Choroid plexus epithelial cell (primary cell): ENCODE data around the gene SAXO1.

Source experiments
- DNase-seq: peaks from one replicate; pipeline ENCODE4 v3.0.0-alpha.2; 2010; ENCODE audit warnings: low read depth
- H3K4me3 ChIP-seq: 2 replicates; pipeline ENCODE4 v1.5.1; 2011; ENCODE audit warnings: low read depth, mild to moderate bottlenecking, control low read depth, low read length, moderate library complexity
- TF ChIP-seq, protein P1 (sequence below): conservative IDR thresholded peaks from 2 replicates; pipeline ENCODE4 v1.5.1; 2011; ENCODE audit warnings: low read depth, mild to moderate bottlenecking, control low read depth, inconsistent platforms, low read length, moderate library complexity

SAXO1 gene

DNA sequence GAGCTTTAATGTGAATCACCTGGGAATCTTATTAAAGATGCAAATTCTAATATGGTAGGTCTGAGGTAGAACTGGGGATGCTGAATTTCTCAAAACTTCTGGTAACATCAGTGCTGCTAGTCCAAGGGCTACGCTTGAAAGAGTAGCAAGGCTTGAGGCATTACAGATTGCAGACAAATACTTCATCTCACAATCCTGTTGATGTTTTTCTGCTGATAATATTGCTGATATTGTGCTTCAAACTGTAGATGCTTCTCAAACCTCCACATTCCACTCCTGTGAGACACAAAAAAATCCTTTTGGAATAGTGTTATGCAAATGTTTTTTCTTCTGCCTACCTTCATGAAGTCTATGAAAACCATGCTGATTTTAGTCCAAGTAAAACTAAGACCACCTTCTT lies 139.5 kb downstream of the SAXO1 start:
- no peak for DNase-seq
- TF ChIP-seq, protein P1, sequence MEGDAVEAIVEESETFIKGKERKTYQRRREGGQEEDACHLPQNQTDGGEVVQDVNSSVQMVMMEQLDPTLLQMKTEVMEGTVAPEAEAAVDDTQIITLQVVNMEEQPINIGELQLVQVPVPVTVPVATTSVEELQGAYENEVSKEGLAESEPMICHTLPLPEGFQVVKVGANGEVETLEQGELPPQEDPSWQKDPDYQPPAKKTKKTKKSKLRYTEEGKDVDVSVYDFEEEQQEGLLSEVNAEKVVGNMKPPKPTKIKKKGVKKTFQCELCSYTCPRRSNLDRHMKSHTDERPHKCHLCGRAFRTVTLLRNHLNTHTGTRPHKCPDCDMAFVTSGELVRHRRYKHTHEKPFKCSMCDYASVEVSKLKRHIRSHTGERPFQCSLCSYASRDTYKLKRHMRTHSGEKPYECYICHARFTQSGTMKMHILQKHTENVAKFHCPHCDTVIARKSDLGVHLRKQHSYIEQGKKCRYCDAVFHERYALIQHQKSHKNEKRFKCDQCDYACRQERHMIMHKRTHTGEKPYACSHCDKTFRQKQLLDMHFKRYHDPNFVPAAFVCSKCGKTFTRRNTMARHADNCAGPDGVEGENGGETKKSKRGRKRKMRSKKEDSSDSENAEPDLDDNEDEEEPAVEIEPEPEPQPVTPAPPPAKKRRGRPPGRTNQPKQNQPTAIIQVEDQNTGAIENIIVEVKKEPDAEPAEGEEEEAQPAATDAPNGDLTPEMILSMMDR: no peak
- no peak overlapping the region for H3K4me3 ChIP-seq

DNA sequence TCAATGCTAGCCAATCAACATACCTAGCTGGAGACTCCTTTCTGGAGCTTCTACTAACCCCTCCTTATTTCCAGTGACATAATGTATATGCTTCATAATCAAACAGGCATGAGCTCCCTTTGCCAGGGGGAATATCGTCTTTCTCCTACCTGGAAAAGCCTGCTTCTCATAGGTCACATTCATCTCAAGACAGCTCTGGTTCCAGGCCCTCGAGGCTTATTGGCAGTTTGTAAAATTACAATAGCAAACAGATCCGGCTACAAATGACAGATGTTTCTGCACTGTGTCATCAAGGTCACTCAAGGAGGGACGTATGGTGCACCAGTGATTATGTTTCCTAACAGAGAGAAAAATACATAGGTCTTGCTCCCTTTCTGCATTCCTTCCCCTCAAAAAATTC lies 140.0 kb downstream of the SAXO1 start:
- no peak for DNase-seq
- TF ChIP-seq, protein P1: no peak
- no peak overlapping the region for H3K4me3 ChIP-seq

DNA sequence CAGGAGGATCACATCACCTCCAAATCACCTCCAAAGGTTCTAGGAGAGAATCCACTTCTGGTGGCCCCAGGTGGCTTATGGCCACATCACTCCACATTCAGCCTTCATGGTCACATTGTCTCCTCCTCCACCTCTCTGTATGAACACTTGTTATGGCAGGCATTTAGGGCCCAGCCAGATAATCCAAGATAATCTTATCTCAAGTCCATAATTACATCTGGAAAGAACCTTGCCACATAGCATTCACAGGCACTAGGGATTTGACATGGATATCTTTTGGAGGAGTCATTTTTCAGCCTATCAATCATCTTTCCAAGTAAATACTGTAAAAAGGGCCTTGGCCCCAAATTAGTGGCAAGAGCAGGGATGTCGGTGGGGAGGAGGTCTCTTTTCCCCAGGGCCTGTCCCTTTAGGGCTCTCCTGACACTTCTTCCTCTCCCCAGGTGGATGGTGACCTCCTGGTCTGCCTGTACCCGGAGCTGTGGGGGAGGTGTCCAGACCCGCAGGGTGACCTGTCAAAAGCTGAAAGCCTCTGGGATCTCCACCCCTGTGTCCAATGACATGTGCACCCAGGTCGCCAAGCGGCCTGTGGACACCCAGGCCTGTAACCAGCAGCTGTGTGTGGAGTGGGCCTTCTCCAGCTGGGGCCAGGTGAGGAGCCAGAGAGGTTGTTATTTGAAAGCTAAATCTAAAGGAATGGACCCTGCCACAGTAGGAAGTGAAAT lies 140.9 kb downstream of the SAXO1 start:
- TF ChIP-seq, protein P1: no peak

DNA sequence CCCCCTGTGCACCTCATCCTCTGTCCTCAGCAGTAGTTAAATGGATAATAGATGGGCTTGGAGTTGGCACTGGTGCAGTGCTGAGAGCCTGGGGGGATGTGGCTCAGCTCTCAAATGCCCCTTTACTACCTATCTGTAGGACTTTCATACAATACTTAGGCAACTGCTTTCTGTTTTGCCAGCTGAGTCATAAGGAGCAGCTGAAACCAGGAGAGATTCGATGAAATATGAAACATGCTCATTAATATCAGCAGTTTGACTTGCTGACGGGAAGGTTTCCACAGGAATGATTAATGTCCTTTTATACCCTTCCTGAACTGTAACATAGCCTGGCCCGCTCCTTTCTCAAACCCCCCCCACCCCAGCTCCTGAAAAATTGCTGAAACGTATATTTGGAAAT lies 142.6 kb downstream of the SAXO1 start:
- peak; percentile 84 for DNase-seq

More for the DNA sequence above, 140.9 kb downstream of the SAXO1 start:
- H3K4me3 ChIP-seq: no peak overlapping the region
- no peak for DNase-seq

DNA sequence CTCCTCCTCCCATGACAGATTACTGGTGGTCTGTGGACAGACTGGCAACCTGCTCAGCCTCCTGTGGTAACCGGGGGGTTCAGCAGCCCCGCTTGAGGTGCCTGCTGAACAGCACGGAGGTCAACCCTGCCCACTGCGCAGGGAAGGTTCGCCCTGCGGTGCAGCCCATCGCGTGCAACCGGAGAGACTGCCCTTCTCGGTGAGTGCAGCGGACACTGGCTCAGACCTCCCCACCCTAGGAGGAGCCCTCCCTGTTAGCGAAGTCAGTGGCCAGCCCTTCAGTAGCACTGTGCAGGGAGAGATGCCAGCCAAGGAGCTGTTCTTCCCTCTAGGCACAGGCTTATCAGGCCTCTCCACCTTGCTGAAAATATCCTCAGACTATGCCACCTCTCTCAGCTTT lies 143.5 kb downstream of the SAXO1 start:
- TF ChIP-seq, protein P1: no peak
- H3K4me3 ChIP-seq: no peak overlapping the region
- no peak for DNase-seq

More for the DNA sequence above, 142.6 kb downstream of the SAXO1 start:
- TF ChIP-seq, protein P1: no peak
- H3K4me3 ChIP-seq: no peak overlapping the region

DNA sequence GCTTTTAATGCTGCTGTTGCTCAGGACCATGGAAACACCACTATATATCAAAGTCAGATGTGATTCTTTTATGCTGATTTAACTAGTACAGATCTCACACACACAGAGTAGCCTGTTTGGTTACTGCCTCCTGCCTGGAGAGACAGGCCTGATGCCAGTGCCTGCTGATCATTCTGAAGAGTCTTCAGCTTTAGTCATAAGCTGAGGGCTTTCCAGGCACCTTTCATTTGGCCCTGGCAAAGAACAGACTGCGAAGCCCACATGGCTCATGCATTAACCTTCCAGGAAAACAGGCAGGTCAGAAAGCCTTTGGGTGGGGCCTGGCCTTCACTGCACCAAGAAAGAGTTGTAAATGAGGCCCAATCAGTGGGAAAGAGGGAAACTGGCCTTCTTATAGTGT lies 144.7 kb downstream of the SAXO1 start:
- peak; percentile 45 for DNase-seq
- TF ChIP-seq, protein P1: no peak
- H3K4me3 ChIP-seq: no peak overlapping the region

DNA sequence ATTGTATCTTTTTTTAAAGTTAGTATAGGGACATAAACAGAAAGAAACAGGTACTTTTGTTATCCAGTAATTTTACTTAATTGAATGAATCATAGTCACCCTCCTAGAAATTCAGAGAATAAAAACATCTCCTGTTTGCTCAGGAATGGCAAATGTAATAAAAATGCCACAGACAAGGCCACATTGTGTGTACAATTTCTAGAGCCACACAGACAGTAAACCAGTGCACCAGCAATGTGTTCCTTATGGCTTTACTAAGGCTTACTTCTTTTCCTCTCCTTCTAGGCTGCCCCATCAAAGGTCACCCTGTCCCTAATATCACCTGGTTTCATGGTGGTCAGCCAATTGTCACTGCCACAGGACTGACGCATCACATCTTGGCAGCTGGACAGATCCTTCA lies 145.5 kb downstream of the SAXO1 start:
- no peak overlapping the region for H3K4me3 ChIP-seq
- DNase-seq: no peak
- TF ChIP-seq, protein P1: no peak
